ENCODE data around the gene CTPS1. TPM values are rescaled to one million over a fixed set of nuclear protein-coding genes. Genes with fewer than 3 reads are reported as not detected.

The CTPS1 gene
- total and polyA plus RNA-seq, 2 of the 13 experiments (the other 11 are each of a cell fraction or from before 2014, with no cell fraction given) = 9.6 to 42.8 TPM

DNA sequence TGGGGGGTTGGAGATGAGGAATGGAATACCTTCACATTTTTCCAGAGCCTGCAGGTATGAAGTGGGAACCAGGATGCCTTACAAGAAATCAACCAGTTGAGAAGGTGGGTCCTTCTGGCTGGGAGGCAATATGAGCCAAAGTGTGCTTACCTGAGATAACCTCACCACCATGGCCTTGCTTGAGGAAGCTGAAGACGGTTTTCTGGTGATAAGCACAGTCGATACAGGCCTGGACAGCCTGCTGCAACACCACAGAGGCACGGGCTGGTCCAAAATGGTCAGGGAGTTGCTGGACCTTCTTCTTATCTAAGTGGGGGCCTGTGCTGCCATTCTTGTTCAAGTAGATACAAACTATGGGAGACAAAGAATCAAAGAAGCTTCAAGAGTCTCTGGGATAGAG, 69.0 kb downstream of the CTPS1 start (continued):
- TF ChIP-seq, protein P1, sequence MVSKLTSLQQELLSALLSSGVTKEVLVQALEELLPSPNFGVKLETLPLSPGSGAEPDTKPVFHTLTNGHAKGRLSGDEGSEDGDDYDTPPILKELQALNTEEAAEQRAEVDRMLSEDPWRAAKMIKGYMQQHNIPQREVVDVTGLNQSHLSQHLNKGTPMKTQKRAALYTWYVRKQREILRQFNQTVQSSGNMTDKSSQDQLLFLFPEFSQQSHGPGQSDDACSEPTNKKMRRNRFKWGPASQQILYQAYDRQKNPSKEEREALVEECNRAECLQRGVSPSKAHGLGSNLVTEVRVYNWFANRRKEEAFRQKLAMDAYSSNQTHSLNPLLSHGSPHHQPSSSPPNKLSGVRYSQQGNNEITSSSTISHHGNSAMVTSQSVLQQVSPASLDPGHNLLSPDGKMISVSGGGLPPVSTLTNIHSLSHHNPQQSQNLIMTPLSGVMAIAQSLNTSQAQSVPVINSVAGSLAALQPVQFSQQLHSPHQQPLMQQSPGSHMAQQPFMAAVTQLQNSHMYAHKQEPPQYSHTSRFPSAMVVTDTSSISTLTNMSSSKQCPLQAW (CRISPR knock-in tag; IDR thresholded peaks at IDR 0.05) = no peak
- TF ChIP-seq, protein P2, sequence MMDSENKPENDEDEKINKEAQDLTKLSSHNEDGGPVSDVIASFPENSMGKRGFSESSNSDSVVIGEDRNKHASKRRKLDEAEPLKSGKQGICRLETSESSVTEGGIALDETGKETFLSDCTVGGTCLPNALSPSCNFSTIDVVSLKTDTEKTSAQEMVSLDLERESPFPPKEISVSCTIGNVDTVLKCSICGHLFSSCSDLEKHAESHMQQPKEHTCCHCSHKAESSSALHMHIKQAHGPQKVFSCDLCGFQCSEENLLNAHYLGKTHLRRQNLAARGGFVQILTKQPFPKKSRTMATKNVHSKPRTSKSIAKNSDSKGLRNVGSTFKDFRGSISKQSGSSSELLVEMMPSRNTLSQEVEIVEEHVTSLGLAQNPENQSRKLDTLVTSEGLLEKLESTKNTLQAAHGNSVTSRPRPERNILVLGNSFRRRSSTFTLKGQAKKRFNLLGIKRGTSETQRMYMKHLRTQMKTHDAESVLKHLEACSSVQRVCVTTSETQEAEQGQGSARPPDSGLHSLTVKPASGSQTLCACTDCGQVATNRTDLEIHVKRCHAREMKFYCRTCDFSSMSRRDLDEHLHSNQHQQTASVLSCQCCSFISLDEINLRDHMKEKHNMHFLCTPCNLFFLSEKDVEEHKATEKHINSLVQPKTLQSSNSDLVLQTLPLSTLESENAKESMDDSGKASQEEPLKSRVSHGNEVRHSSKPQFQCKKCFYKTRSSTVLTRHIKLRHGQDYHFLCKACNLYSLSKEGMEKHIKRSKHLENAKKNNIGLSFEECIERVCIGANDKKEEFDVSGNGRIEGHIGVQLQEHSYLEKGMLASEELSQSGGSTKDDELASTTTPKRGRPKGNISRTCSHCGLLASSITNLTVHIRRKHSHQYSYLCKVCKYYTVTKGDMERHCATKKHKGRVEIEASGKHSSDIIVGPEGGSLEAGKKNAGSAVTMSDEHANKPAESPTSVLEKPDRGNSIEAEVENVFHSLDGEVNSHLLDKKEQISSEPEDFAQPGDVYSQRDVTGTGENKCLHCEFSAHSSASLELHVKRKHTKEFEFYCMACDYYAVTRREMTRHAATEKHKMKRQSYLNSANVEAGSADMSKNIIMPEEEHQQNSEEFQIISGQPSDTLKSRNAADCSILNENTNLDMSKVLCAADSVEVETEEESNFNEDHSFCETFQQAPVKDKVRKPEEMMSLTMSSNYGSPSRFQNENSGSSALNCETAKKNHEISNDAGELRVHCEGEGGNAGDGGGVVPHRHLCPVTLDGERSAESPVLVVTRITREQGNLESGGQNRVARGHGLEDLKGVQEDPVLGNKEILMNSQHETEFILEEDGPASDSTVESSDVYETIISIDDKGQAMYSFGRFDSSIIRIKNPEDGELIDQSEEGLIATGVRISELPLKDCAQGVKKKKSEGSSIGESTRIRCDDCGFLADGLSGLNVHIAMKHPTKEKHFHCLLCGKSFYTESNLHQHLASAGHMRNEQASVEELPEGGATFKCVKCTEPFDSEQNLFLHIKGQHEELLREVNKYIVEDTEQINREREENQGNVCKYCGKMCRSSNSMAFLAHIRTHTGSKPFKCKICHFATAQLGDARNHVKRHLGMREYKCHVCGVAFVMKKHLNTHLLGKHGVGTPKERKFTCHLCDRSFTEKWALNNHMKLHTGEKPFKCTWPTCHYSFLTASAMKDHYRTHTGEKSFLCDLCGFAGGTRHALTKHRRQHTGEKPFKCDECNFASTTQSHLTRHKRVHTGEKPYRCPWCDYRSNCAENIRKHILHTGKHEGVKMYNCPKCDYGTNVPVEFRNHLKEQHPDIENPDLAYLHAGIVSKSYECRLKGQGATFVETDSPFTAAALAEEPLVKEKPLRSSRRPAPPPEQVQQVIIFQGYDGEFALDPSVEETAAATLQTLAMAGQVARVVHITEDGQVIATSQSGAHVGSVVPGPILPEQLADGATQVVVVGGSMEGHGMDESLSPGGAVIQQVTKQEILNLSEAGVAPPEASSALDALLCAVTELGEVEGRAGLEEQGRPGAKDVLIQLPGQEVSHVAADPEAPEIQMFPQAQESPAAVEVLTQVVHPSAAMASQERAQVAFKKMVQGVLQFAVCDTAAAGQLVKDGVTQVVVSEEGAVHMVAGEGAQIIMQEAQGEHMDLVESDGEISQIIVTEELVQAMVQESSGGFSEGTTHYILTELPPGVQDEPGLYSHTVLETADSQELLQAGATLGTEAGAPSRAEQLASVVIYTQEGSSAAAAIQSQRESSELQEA (CRISPR knock-in tag; IDR thresholded peaks at IDR 0.05; ENCODE audit: not compliant biosample characterization) = no peak
- TF ChIP-seq, protein P3, sequence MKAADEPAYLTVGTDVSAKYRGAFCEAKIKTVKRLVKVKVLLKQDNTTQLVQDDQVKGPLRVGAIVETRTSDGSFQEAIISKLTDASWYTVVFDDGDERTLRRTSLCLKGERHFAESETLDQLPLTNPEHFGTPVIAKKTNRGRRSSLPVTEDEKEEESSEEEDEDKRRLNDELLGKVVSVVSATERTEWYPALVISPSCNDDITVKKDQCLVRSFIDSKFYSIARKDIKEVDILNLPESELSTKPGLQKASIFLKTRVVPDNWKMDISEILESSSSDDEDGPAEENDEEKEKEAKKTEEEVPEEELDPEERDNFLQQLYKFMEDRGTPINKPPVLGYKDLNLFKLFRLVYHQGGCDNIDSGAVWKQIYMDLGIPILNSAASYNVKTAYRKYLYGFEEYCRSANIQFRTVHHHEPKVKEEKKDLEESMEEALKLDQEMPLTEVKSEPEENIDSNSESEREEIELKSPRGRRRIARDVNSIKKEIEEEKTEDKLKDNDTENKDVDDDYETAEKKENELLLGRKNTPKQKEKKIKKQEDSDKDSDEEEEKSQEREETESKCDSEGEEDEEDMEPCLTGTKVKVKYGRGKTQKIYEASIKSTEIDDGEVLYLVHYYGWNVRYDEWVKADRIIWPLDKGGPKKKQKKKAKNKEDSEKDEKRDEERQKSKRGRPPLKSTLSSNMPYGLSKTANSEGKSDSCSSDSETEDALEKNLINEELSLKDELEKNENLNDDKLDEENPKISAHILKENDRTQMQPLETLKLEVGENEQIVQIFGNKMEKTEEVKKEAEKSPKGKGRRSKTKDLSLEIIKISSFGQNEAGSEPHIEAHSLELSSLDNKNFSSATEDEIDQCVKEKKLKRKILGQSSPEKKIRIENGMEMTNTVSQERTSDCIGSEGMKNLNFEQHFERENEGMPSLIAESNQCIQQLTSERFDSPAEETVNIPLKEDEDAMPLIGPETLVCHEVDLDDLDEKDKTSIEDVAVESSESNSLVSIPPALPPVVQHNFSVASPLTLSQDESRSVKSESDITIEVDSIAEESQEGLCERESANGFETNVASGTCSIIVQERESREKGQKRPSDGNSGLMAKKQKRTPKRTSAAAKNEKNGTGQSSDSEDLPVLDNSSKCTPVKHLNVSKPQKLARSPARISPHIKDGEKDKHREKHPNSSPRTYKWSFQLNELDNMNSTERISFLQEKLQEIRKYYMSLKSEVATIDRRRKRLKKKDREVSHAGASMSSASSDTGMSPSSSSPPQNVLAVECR (CRISPR knock-in tag; IDR thresholded peaks at IDR 0.05; ENCODE audit: borderline replicate concordance) = no peak
- TF ChIP-seq ZNF772 (CRISPR knock-in tag; IDR thresholded peaks at IDR 0.05) (no peak), PRPF4 (IDR thresholded peaks at IDR 0.05; ENCODE audit: low read depth, low read length, poor library complexity, severe bottlenecking) (no peak), ZFP82 (CRISPR knock-in tag; IDR thresholded peaks at IDR 0.05; ENCODE audit: borderline replicate concordance) (no peak)
- TF ChIP-seq, protein P4, sequence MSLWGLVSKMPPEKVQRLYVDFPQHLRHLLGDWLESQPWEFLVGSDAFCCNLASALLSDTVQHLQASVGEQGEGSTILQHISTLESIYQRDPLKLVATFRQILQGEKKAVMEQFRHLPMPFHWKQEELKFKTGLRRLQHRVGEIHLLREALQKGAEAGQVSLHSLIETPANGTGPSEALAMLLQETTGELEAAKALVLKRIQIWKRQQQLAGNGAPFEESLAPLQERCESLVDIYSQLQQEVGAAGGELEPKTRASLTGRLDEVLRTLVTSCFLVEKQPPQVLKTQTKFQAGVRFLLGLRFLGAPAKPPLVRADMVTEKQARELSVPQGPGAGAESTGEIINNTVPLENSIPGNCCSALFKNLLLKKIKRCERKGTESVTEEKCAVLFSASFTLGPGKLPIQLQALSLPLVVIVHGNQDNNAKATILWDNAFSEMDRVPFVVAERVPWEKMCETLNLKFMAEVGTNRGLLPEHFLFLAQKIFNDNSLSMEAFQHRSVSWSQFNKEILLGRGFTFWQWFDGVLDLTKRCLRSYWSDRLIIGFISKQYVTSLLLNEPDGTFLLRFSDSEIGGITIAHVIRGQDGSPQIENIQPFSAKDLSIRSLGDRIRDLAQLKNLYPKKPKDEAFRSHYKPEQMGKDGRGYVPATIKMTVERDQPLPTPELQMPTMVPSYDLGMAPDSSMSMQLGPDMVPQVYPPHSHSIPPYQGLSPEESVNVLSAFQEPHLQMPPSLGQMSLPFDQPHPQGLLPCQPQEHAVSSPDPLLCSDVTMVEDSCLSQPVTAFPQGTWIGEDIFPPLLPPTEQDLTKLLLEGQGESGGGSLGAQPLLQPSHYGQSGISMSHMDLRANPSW (CRISPR knock-in tag; IDR thresholded peaks at IDR 0.05; ENCODE audit: borderline replicate concordance) = no peak
